ENCODE results near the gene PLPP4.

The PLPP4 gene

DNA sequence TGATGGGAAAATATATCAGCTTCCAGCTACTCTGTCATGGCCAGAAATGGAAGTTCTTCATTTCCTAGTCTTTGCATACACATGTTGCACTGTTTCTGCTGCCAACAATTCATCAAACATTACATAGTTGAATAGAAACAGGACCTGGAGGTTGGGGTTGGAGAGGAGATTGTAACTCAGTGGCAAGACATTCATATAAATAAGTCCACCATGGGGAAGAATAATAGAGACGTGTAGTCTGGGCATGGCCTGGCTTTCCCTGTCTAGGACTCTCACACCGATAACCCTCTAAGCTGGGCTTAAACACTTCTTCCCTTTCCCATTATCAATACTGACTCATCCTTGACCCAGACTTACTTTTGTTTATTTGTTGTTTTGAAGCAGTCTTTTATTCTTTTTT is 155.7 kb downstream of the PLPP4 start:
- TF ChIP-seq EZH2phosphoT487 (conservative IDR thresholded peaks at IDR 0.05; ENCODE audit: low read length): no peak
- TF ChIP-seq, protein P1, sequence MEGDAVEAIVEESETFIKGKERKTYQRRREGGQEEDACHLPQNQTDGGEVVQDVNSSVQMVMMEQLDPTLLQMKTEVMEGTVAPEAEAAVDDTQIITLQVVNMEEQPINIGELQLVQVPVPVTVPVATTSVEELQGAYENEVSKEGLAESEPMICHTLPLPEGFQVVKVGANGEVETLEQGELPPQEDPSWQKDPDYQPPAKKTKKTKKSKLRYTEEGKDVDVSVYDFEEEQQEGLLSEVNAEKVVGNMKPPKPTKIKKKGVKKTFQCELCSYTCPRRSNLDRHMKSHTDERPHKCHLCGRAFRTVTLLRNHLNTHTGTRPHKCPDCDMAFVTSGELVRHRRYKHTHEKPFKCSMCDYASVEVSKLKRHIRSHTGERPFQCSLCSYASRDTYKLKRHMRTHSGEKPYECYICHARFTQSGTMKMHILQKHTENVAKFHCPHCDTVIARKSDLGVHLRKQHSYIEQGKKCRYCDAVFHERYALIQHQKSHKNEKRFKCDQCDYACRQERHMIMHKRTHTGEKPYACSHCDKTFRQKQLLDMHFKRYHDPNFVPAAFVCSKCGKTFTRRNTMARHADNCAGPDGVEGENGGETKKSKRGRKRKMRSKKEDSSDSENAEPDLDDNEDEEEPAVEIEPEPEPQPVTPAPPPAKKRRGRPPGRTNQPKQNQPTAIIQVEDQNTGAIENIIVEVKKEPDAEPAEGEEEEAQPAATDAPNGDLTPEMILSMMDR (IDR thresholded peaks at IDR 0.05; ENCODE audit: insufficient read depth, low read length, poor library complexity, severe bottlenecking): no peak
- no peak overlapping the region for H2AFZ ChIP-seq (ENCODE audit: low read depth, low read length, severe bottlenecking)
- no peaks in the 10 kb centered on the region for H4K20me1 ChIP-seq (ENCODE audit: low read depth, low read length)
- no peaks in the 10 kb centered on the region for H3K9me2 ChIP-seq (replicated peaks; ENCODE audit: insufficient read depth, low read length)
- H3K9me3 ChIP-seq (ENCODE audit: insufficient read depth, low read length): no peaks in the 10 kb centered on the region
- H3K4me3 ChIP-seq (ENCODE audit: insufficient read depth, low read length, poor library complexity, severe bottlenecking): no peak overlapping the region
- H3F3A ChIP-seq (ENCODE audit: insufficient read depth): no peaks in the 10 kb centered on the region
- no peaks in the 10 kb centered on the region for H3K79me2 ChIP-seq (ENCODE audit: insufficient read depth, low read length)
- no peaks in the 10 kb centered on the region for H3K36me3 ChIP-seq (ENCODE audit: low read length)
- no peak overlapping the region for H3K9ac ChIP-seq (ENCODE audit: low read length)
- H3K27me3 ChIP-seq (ENCODE audit: low read length): no peaks in the 10 kb centered on the region
- no peak overlapping the region for H3K27ac ChIP-seq (ENCODE audit: low read depth, low read length)
- no peak overlapping the region for H3K4me2 ChIP-seq (ENCODE audit: low read depth, low read length, poor library complexity, severe bottlenecking)

DNA sequence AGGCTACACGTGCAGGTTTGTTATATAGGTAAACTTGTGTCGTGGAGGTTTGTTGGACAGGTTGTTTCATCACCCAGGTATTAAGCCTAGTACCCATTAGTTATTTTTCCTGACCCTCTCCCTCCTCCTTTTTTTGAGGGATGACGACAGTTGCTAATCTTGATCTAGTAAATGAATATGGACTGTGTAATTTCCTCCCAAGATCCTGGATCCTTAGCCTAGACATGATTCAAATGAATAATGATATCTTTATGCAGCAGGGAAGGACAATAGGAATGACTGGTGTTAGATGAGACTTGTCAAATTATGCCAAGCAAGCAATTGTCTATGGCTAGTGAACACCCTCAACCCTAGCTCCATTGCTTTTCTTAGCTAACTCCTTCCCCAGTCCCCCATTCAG is 156.2 kb downstream of the PLPP4 start:
- TF ChIP-seq, protein P1 (IDR thresholded peaks at IDR 0.05; ENCODE audit: insufficient read depth, low read length, poor library complexity, severe bottlenecking): no peak
- no peak for TF ChIP-seq EZH2phosphoT487 (conservative IDR thresholded peaks at IDR 0.05; ENCODE audit: low read length)
- Histone ChIP-seq H3K27ac (ENCODE audit: low read depth, low read length) (no peak overlapping the region), H3K27me3 (ENCODE audit: low read length) (no peaks in the 10 kb centered on the region), H3K9me3 (ENCODE audit: insufficient read depth, low read length) (no peaks in the 10 kb centered on the region), H3K9ac (ENCODE audit: low read length) (no peak overlapping the region), H3K9me2 (replicated peaks; ENCODE audit: insufficient read depth, low read length) (no peaks in the 10 kb centered on the region), H3K4me2 (ENCODE audit: low read depth, low read length, poor library complexity, severe bottlenecking) (no peak overlapping the region), H2AFZ (ENCODE audit: low read depth, low read length, severe bottlenecking) (no peak overlapping the region), H3K36me3 (ENCODE audit: low read length) (no peaks in the 10 kb centered on the region), H3F3A (ENCODE audit: insufficient read depth) (no peaks in the 10 kb centered on the region), H3K4me3 (ENCODE audit: insufficient read depth, low read length, poor library complexity, severe bottlenecking) (no peak overlapping the region), H4K20me1 (ENCODE audit: low read depth, low read length) (no peaks in the 10 kb centered on the region), H3K79me2 (ENCODE audit: insufficient read depth, low read length) (no peaks in the 10 kb centered on the region)

DNA sequence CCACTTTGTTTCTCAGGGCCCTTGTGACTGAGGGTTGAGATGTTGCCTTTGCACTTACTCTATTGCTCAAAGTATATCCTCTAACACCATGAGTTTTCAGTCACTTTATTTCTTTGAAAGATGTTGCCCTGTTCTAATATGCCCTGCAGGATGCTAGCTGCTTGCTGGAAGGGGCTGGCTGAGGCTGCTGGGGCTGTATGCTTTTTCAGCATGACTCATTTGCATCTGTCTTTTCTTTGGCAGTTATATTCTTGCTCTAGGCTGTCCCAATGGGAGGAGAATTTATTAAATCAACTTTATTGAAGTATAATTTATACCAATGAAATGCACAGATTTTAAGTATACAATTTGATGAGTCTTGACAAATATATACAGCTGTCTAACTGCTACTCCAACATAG is 157.7 kb downstream of the PLPP4 start:
- Histone ChIP-seq H3K9ac (ENCODE audit: low read length) (no peak overlapping the region), H3K4me2 (ENCODE audit: low read depth, low read length, poor library complexity, severe bottlenecking) (no peak overlapping the region), H3K9me2 (replicated peaks; ENCODE audit: insufficient read depth, low read length) (no peaks in the 10 kb centered on the region), H3K4me3 (ENCODE audit: insufficient read depth, low read length, poor library complexity, severe bottlenecking) (no peak overlapping the region), H2AFZ (ENCODE audit: low read depth, low read length, severe bottlenecking) (no peak overlapping the region), H4K20me1 (ENCODE audit: low read depth, low read length) (no peaks in the 10 kb centered on the region), H3K27me3 (ENCODE audit: low read length) (no peaks in the 10 kb centered on the region), H3K9me3 (ENCODE audit: insufficient read depth, low read length) (no peaks in the 10 kb centered on the region), H3K36me3 (ENCODE audit: low read length) (no peaks in the 10 kb centered on the region), H3K79me2 (ENCODE audit: insufficient read depth, low read length) (no peaks in the 10 kb centered on the region), H3F3A (ENCODE audit: insufficient read depth) (no peaks in the 10 kb centered on the region), H3K27ac (ENCODE audit: low read depth, low read length) (no peak overlapping the region)
- TF ChIP-seq, protein P1 (IDR thresholded peaks at IDR 0.05; ENCODE audit: insufficient read depth, low read length, poor library complexity, severe bottlenecking): no peak
- TF ChIP-seq EZH2phosphoT487 (conservative IDR thresholded peaks at IDR 0.05; ENCODE audit: low read length): no peak

Measured in SU-DHL-6 (cell line).